Measurements from ENCODE around the gene DTX3. TPM values are rescaled to one million over a fixed set of nuclear protein-coding genes. Genes with fewer than 3 reads are reported as not detected.
A peak's percentile ranks its signal among the peaks of the same experiment; 100 is the strongest.
"Not testable (repeated sequence)": the region's sequence is repeated elsewhere in the genome, so short reads cannot be mapped to it uniquely, and the experiment has no call there.

The DTX3 gene, protein sequence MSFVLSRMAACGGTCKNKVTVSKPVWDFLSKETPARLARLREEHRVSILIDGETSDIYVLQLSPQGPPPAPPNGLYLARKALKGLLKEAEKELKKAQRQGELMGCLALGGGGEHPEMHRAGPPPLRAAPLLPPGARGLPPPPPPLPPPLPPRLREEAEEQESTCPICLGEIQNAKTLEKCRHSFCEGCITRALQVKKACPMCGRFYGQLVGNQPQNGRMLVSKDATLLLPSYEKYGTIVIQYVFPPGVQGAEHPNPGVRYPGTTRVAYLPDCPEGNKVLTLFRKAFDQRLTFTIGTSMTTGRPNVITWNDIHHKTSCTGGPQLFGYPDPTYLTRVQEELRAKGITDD
- 10 to 100 TPM in 1 of 2 donors, 1 to 10 TPM in 1; 3.7 to 10.2 TPM for total RNA-seq
- long read RNA-seq: 0 reads

- DNase-seq (peak in 1 of 2 donors; percentile 38), ATAC-seq (peak; percentile 44)
- intact Hi-C loops (cut with DNase I, micrococcal nuclease): no loop called here
Observed at GRCh38 chr12:57604454-57604991, at the start of gene DTX3. TSS of gene DTX3 (plus strand) at chr12:57604824. CDS start at chr12:57606518, 1,694 bp downstream.

- ATAC-seq (no peak), DNase-seq (no peak)
- intact Hi-C loops (cut with DNase I, micrococcal nuclease): no loop called here
Observed at GRCh38 chr12:57554897-57555296, 49.7 kb upstream of the DTX3 start.

DNA sequence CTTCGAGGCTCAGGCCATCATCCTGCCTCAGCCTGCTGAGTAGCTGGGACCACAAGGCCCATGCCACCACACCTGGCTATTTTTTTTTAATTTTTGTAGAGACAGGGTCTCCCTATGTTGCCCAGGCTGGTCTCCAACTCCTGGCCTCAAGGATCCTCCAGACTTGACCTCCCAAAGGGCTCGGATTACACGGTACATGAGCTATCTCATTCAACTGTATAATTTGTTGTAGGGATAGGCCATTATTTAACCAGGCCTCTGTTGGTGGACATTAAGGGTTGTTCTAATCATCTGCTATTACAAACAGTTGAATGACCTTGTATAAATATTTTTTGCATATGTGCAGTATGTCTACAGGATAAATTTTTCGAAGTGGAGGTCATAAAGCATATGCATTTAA is 45.8 kb upstream of the DTX3 start:
- intact Hi-C loops (cut with DNase I, micrococcal nuclease): no loop called here
- no peak for ATAC-seq
- DNase-seq: no peak

- ATAC-seq: no peak
- DNase-seq: no peak
- intact Hi-C loops (cut with DNase I, micrococcal nuclease): no loop called here
Observed at GRCh38 chr12:57560516-57560915, 44.1 kb upstream of the DTX3 start.

GRCh38 chr12:57561117-57561516 is 43.5 kb upstream of the DTX3 start:
- ATAC-seq; intact Hi-C loops (cut with DNase I, micrococcal nuclease); DNase-seq: not testable (repeated sequence)

DNA sequence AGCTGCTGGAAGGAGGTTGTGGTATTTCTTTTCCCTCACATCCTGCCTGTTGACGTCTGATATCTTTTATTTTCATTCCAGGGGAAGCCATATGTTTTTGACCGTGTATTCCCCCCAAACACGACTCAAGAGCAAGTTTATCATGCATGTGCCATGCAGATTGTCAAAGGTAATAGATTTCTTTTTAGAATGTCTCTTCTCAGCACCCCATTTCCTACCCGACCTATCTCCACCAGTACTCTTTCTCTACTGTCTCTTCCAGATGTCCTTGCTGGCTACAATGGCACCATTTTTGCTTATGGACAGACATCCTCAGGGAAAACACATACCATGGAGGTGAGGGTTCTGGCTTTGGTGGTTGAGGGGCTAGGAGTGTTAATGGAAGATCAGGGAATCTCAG is 41.3 kb upstream of the DTX3 start:
- intact Hi-C loops (cut with DNase I, micrococcal nuclease): no loop called here
- no peak for ATAC-seq

GRCh38 chr12:57564178-57564740 is 40.4 kb upstream of the DTX3 start:
- intact Hi-C loops (cut with DNase I, micrococcal nuclease): no loop called here
- ATAC-seq: no peak

More for the DNA sequence above, 41.3 kb upstream of the DTX3 start:
- no peak for DNase-seq

DNA sequence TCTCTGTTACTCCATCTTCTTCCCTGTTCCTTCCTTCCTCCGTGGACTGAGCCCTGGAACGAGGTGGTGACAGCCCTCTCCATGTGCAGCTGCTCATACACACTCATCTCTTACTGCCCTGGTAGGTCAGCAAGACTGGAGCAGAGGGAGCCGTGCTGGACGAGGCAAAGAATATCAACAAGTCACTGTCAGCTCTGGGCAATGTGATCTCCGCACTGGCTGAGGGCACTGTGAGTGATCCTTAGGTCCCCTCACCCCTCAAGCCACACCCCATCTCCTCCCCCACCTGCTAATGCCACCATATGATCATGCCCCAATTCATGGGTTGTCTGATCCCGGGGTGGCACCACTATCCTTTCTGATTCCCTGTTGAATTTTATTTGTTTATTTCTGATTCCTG is 35.8 kb upstream of the DTX3 start:
- no peak for DNase-seq
- ATAC-seq: no peak
- intact Hi-C loops (cut with DNase I, micrococcal nuclease): no loop called here

More at GRCh38 chr12:57564178-57564740, 40.4 kb upstream of the DTX3 start:
- DNase-seq: no peak

- intact Hi-C loops (cut with DNase I, micrococcal nuclease): no loop called here
- no peak for DNase-seq
Observed at GRCh38 chr12:57569858-57570257, 34.8 kb upstream of the DTX3 start.

DNA sequence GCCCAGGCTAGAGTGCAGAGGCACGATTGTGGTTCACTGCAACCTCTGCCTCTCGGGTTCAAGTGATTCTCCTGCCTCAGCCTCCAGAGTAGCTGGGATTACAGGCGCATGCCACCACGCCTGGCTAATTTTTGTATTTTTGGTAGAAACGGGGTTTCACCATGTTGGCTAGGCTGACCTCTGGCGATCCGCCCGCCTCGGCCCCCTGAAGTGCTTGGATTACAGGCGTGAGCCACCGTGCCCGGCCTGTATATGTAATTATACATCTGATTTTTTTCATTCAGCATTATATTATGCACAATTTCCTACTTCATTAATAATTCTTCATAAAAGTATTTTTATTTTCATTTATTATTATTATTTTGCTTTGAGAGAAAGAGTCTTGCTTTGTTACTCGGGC is 34.2 kb upstream of the DTX3 start:
- DNase-seq; intact Hi-C loops (cut with DNase I, micrococcal nuclease): not testable (repeated sequence)

More at GRCh38 chr12:57569858-57570257, 34.8 kb upstream of the DTX3 start:
- no peak for ATAC-seq

DNA sequence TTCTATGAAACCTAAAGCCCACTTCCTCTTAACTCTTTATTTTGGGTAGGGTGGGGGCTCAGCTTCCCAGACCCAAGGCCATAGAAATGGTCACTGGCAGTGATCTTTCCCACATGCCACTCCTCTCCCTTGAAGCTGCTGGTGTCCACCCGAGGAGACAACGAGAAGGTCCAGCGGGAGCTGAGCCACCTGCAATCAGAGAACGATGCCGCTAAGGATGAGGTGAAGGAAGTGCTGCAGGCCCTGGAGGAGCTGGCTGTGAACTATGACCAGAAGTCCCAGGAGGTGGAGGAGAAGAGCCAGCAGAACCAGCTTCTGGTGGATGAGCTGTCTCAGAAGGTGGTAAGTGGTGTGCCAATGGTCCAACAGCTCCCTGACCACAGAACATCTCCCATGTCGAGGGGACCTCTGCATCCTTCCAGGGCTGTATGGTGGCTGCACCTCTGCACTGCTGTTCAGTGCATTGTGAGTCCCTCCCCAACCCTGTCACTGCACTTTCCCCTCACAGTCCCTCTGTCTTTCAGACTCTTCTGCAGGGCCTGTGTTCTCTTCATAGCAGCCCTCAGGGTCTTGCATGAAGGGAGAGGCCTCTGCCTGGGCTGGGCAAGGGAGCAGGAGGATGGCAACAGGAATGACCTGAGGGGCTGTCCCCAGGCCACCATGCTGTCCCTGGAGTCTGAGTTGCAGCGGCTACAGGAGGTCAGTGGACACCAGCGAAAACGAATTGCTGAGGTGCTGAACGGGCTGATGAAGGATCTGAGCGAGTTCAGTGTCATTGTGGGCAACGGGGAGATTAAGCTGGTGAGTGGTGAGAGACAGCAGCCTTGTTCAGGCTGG is 32.5 kb upstream of the DTX3 start:
- intact Hi-C loops (cut with DNase I, micrococcal nuclease): no loop called here
- ATAC-seq: no peak
- DNase-seq: no peak

More for the DNA sequence above, 34.2 kb upstream of the DTX3 start:
- ATAC-seq: not testable (repeated sequence)

DNA sequence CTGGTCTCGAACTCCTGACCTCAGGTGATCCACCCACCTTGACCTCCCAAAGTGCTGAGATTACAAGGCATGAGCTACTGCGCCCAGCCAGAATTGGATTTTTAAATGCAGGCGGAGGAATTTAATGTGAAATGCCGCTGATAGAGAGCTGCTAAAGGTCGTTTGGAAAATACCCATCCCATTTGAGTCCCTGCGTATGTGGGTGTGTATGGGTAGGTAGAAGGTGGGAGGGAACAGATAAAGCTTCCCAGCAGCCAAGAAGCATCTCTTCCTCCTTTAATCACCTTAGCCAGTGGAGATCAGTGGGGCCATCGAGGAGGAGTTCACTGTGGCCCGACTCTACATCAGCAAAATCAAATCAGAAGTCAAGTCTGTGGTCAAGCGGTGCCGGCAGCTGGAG is 29.8 kb upstream of the DTX3 start:
- DNase-seq: no peak
- intact Hi-C loops (cut with DNase I, micrococcal nuclease): no loop called here
- no peak for ATAC-seq

GRCh38 chr12:57575771-57576612 is 28.6 kb upstream of the DTX3 start:
- peak; percentile 50 for ATAC-seq
- intact Hi-C loops (cut with DNase I, micrococcal nuclease): no loop called here
- no peak for DNase-seq

GRCh38 chr12:57576613-57577160 is 27.9 kb upstream of the DTX3 start:
- no peak for ATAC-seq
- no peak for DNase-seq
- intact Hi-C loops (cut with DNase I, micrococcal nuclease): no loop called here

- intact Hi-C loops (cut with DNase I, micrococcal nuclease): loop anchor here in 1 of 2 donors (2.0 kb wide), 1 partner anchor 45 kb away; no protein-coding TSS in a partner anchor
- no peak for ATAC-seq
- DNase-seq: no peak
Observed at GRCh38 chr12:57577981-57578758, 26.5 kb upstream of the DTX3 start.

- no peak for ATAC-seq
- DNase-seq: no peak
- intact Hi-C loops (cut with DNase I, micrococcal nuclease): loop anchor here in 1 of 2 donors (2.0 kb wide), 1 partner anchor 44 kb away; no protein-coding TSS in a partner anchor
Observed at GRCh38 chr12:57579011-57579410, 25.6 kb upstream of the DTX3 start.
